ENCODE measurements around the gene MYO16. TPM values are rescaled to one million over a fixed set of nuclear protein-coding genes. Genes with fewer than 3 reads are reported as not detected.

MYO16 gene
- total RNA-seq, 1 experiment from 2014 or later: not detected

- H2AK5ac ChIP-seq (ENCODE audit: insufficient read length, low read length): no peak overlapping the region
- H2BK15ac ChIP-seq (ENCODE audit: low read depth, low read length): no peak overlapping the region
- H4K5ac ChIP-seq (ENCODE audit: insufficient read length, low read depth, low read length): no peak overlapping the region
- H3K9ac ChIP-seq (ENCODE audit: extremely low read depth, insufficient read length, low read length): no peak overlapping the region
- Mint-ChIP-seq H3K9me3 (no peaks in the 10 kb centered on the region), H3K4me1 (peaks cover 12 to 18% of the 10 kb centered on the region in 2 experiments), H3K36me3 (ENCODE audit: insufficient read depth in 1 of 3, low read depth in 3 of 3) (no peaks in the 10 kb centered on the region; a peak in 1 of 7 replicates), H3K27me3 (ENCODE audit: low read depth) (no peaks in the 10 kb centered on the region), H3K27ac (0 out of 7 replicates have a peak overlapping the region, but pooled peaks of 1 of the 3 experiments have one; percentile 10), H3K4me3 (no peak overlapping the region)
- H2BK12ac ChIP-seq (ENCODE audit: insufficient read length, low read depth, low read length): no peak overlapping the region
- H3K27ac ChIP-seq (ENCODE audit: insufficient read length, low read depth, low read length): no peak overlapping the region
- no peaks in the 10 kb centered on the region for H3K23me2 ChIP-seq (ENCODE audit: insufficient read length, low read depth, low read length, poor library complexity, severe bottlenecking)
- H3K23ac ChIP-seq (ENCODE audit: insufficient read length, low read depth, low read length): no peak overlapping the region
- H2BK20ac ChIP-seq (ENCODE audit: low read depth, low read length, poor library complexity, severe bottlenecking): no peak overlapping the region
- no peaks in the 10 kb centered on the region for H4K20me1 ChIP-seq (ENCODE audit: control insufficient read depth, insufficient read depth, insufficient read length)
- H3K79me1 ChIP-seq (ENCODE audit: insufficient read depth, low read depth, low read length, poor library complexity, severe bottlenecking): no peaks in the 10 kb centered on the region
- no peak for DNase-seq
- no peaks in the 10 kb centered on the region for H3K9me3 ChIP-seq (ENCODE audit: control insufficient read depth, low read depth, low read length)
- TF ChIP-seq, protein P1, sequence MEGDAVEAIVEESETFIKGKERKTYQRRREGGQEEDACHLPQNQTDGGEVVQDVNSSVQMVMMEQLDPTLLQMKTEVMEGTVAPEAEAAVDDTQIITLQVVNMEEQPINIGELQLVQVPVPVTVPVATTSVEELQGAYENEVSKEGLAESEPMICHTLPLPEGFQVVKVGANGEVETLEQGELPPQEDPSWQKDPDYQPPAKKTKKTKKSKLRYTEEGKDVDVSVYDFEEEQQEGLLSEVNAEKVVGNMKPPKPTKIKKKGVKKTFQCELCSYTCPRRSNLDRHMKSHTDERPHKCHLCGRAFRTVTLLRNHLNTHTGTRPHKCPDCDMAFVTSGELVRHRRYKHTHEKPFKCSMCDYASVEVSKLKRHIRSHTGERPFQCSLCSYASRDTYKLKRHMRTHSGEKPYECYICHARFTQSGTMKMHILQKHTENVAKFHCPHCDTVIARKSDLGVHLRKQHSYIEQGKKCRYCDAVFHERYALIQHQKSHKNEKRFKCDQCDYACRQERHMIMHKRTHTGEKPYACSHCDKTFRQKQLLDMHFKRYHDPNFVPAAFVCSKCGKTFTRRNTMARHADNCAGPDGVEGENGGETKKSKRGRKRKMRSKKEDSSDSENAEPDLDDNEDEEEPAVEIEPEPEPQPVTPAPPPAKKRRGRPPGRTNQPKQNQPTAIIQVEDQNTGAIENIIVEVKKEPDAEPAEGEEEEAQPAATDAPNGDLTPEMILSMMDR (conservative IDR thresholded peaks at IDR 0.05): no peak
- no peak overlapping the region for H3K56ac ChIP-seq (ENCODE audit: insufficient read length, low read depth, low read length)
- H2BK120ac ChIP-seq (ENCODE audit: low read depth, low read length, poor library complexity, severe bottlenecking): no peak overlapping the region
- no peaks in the 10 kb centered on the region for H3K27me3 ChIP-seq (ENCODE audit: insufficient read depth, low read length)
- no peak overlapping the region for H2AFZ ChIP-seq (ENCODE audit: low read length)
- no peaks in the 10 kb centered on the region for H3K79me2 ChIP-seq (ENCODE audit: insufficient read depth, low read length)
- no peaks in the 10 kb centered on the region for H3K4me1 ChIP-seq (ENCODE audit: insufficient read depth, low read length)
- H3K4me2 ChIP-seq (ENCODE audit: insufficient read depth, insufficient read length, low read length): no peak overlapping the region
- H4K91ac ChIP-seq (ENCODE audit: insufficient read length, low read depth, low read length): no peak overlapping the region
- no peak overlapping the region for H4K8ac ChIP-seq (replicated peaks; ENCODE audit: insufficient read length, low read depth, low read length)
- H3T11ph ChIP-seq (ENCODE audit: low read length): no peak overlapping the region
- no peak overlapping the region for H3K4ac ChIP-seq (ENCODE audit: low read depth, low read length)
- WGBS (ENCODE audit: extremely low coverage, insufficient read length, low lambda C conversion rate): no CpG with 5 or more reads among the region's 16 CpGs
- no peak overlapping the region for H3K18ac ChIP-seq (ENCODE audit: insufficient read length, low read depth, low read length)
- H2BK5ac ChIP-seq (ENCODE audit: insufficient read length, low read length): no peak overlapping the region
- no peak overlapping the region for H3K14ac ChIP-seq (ENCODE audit: insufficient read depth, low read length)
Observed at GRCh38 chr13:108927615-108928014, 298.2 kb downstream of the MYO16 start.
